Umbilical cord (tissue), 2 donors: ENCODE measurements around the gene AZU1. TPM values are rescaled to one million over a fixed set of nuclear protein-coding genes. Genes with fewer than 3 reads are reported as not detected.
"Not testable (repeated sequence)": the region's sequence is repeated elsewhere in the genome, so short reads cannot be mapped to it uniquely, and the experiment has no call there.

Experiments
- DNase-seq: peaks from one replicate; pipeline ENCODE4 v3.0.0-alpha.2; 2015; ENCODE audit warnings: low spot score
- total RNA-seq: library from RNA; depleted of rRNA; stranded (reverse); fragments of >200 nt; gene quantifications from one replicate; pipeline ENCODE4 v1.2.3, GENCODE V29; 2014; ENCODE audit warnings: low replicate concordance; ENCODE audit not compliant: insufficient read depth

The AZU1 gene
- total RNA-seq, 1 donor from 2014 or later = not detected

DNA sequence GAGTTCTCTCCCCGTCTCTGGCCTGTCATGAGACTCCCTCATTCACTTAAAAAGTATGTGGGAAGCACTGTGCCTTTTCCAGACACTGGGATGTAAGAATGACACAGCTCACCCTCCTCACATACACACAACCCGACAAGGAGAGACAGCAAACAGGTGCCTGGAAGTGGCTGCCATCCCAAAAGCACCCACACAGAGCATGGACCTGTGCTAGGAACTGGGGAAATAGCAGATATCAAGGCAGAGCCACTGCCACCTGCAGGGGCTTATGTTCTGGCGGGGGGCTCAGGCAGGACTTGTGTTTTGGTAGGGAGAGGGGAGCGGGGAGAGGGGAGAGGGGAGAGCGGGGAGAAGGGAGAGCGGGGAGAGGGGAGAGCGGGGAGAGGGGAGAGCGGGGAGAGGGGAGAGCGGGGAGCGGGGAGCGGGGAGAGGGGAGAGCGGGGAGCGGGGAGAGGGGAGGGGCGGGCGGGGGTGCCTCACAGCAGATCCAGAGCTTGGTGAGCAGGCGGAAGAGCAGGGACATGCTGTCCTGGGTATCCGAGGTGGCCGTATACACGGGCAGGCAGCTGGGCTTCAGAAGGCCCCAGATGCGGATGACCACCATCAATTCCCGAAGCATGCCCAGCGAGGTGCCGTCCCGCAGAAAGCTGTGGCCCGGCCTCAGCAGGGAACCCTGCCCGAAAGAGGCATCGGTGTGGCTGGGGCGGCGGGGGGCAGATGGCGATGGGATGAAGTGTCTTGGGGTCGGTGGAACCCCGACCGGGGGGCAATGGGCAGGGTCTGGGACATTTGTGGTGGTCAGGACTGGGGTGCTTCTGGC, 44.0 kb downstream of the AZU1 start:
- no peak for DNase-seq

DNA sequence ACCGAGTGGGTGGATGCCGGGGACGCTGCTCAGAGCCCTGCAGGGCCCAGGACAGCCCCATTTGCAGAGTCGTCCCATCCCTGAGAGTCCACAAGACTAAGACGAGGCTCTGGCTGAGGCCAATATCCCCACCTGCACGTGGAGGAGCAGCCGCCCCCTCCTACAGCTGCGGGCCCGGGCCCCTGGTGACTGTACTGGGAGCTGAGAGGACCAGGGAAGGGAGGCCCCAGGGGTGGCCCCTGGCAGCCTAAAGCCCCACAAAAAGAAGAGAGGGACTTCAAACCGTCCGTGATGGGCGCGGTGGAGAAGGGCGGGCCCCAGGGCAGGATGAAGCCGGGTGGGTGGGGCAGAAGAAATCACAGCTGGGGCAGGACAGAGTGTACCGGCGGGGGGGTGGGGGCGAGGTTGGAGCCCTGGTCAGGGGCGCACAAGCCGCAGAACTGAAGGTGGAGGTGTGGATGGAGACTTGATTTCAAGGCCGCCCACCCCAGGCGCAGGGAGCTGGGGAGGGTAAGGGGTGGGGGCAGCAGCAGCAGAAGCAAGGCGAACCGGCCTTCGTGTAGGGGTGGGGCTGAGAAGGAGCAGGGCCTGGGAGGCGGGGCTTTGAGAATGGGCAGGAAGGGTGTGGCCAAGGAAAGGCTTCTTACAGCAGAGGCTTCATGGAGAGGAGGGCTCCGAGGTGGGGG, 44.8 kb downstream of the AZU1 start:
- peak; percentile 53 for DNase-seq

DNA sequence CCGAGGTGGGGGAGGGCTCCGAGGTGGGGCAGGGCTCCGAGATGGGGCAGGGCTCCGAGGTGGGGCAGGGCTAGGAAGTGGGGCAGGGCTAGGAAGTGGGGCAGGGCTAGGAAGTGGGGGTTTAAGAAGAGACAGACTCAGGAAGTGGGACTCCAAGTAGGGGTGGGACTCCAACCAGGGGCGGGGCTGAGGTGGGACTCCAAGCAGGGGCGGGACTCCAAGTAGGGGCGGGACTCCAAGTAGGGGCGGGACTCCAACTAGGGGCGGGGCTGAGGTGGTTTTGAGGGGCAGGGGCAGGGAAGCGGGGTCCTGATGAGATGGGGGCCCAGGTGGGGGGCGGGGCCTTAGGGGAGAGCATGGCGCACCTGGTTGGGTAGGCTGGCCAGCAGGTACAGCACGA, 45.4 kb downstream of the AZU1 start:
- DNase-seq = no peak

GRCh38 chr19:873561-874041, 46.0 kb downstream of the AZU1 start:
- DNase-seq = no peak

- DNase-seq = no peak
Measured at GRCh38 chr19:875265-875879, 47.7 kb downstream of the AZU1 start.

- DNase-seq = no peak
Measured at GRCh38 chr19:876089-876488, 48.5 kb downstream of the AZU1 start.

GRCh38 chr19:876780-877314, 49.2 kb downstream of the AZU1 start:
- DNase-seq = no peak

DNA sequence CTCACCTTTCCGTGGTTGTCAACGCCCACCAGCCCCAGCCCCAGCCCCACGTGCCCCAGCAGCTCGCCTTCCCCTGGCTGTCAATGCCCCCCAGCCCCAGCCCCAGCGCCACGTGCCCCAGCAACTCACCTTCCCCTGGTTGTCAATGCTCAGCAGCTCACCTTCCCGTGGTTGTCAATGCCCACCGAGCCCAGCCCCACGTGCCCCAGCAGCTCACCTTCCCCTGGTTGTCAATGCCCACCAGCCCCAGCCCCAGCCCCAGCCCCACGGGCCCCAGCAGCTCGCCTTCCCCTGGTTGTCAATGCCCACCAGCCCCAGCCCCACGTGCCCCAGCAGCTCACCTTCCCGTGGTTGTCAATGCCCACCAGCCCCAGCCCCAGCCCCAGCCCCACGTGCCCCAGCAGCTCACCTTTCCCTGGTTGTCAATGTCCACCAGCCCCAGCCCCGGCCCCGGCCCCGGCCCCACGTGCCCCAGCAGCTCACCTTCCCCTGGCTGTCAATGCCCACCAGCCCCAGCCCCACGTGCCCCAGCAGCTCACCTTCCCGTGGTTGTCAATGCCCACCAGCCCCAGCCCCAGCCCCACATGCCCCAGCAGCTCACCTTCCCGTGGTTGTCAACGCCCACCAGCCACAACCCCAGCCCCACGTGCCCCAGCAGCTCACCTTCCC, 50.5 kb downstream of the AZU1 start:
- DNase-seq = not testable (repeated sequence)

GRCh38 chr19:878751-879561, 51.3 kb downstream of the AZU1 start:
- not testable (repeated sequence) for DNase-seq

DNA sequence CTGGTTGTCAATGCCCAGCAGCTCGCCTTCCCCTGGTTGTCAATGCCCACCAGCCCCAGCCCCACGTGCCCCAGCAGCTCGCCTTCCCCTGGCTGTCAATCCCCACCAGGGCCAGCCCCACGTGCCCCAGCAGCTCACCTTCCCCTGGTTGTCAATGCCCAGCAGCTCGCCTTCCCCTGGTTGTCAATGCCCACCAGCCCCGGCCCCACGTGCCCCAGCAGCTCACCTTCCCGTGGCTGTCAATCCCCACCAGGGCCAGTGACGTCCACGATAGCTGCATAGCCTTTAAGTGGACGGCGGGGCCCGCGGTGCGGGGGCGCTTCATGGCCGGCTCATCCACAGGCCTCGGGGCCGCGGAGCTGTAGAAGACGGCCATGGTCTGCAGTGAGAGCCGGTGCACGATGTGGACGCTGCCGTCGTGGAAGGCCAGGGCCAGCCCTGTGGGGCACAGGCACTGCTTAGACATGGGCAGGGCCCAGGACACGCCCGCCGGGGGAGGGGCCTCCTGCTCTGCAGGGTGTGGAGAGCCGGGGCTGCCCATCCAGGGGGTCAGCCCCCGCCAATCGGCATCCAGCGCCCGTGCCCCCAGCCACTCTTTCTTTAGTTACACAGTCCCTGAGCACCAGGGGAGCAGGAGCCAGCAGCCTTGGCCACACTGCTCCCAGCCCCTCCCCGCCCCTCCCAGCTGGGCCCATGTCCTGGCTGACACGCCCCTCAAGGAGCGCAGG, 52.2 kb downstream of the AZU1 start:
- DNase-seq = no peak

Other genes starting within 250 kb of the AZU1 start
- 2.4 TPM for gene HCN2, start 238.0 kb upstream of the AZU1 start, total RNA-seq
- 11.8 TPM for gene POLRMT, start 194.3 kb upstream of the AZU1 start, total RNA-seq
- 0.24 TPM for gene FGF22, start 188.0 kb upstream of the AZU1 start, total RNA-seq
- 1.7 TPM for gene RNF126, start 164.6 kb upstream of the AZU1 start, total RNA-seq
- gene FSTL3, start 151.4 kb upstream of the AZU1 start, total RNA-seq = 326 TPM
- gene PRSS57, start 132.4 kb upstream of the AZU1 start, total RNA-seq = not detected
- gene PALM, start 118.9 kb upstream of the AZU1 start, total RNA-seq = 30.6 TPM
- 5.8 TPM for gene MISP, start 76.7 kb upstream of the AZU1 start, total RNA-seq
- 82.8 TPM for gene PTBP1, start 30.4 kb upstream of the AZU1 start, total RNA-seq
- not detected for gene PLPPR3, start 5.9 kb upstream of the AZU1 start, total RNA-seq
- not detected for gene PRTN3, start 13.2 kb downstream of the AZU1 start, total RNA-seq
- gene ELANE, start 24.5 kb downstream of the AZU1 start, total RNA-seq = not detected
- 35.2 TPM for gene CFD, start 31.8 kb downstream of the AZU1 start, total RNA-seq
- 36.1 TPM for gene MED16, start 65.3 kb downstream of the AZU1 start, total RNA-seq
- not detected for gene RNU6-9, start 65.6 kb downstream of the AZU1 start, total RNA-seq
- gene R3HDM4, start 85.4 kb downstream of the AZU1 start, total RNA-seq = 44.3 TPM
- gene KISS1R, start 89.5 kb downstream of the AZU1 start, total RNA-seq = not detected
- 37.1 TPM for gene ARID3A, start 98.2 kb downstream of the AZU1 start, total RNA-seq
- 67.9 TPM for gene WDR18, start 156.5 kb downstream of the AZU1 start, total RNA-seq
- gene GRIN3B, start 172.6 kb downstream of the AZU1 start, total RNA-seq = not detected
- 54.4 TPM for gene TMEM259, start 193.3 kb downstream of the AZU1 start, total RNA-seq
- gene RNU6-2, start 193.7 kb downstream of the AZU1 start, total RNA-seq = not detected
- gene CNN2, start 198.8 kb downstream of the AZU1 start, total RNA-seq = 120 TPM
- gene ABCA7, start 212.3 kb downstream of the AZU1 start, total RNA-seq = 2.2 TPM
- 15.6 TPM for gene ARHGAP45, start 239.3 kb downstream of the AZU1 start, total RNA-seq